ENCODE data around the gene IFT20.
"Not testable (repeated sequence)": the region's sequence is repeated elsewhere in the genome, so short reads cannot be mapped to it uniquely, and the experiment has no call there.

IFT20 gene

DNA sequence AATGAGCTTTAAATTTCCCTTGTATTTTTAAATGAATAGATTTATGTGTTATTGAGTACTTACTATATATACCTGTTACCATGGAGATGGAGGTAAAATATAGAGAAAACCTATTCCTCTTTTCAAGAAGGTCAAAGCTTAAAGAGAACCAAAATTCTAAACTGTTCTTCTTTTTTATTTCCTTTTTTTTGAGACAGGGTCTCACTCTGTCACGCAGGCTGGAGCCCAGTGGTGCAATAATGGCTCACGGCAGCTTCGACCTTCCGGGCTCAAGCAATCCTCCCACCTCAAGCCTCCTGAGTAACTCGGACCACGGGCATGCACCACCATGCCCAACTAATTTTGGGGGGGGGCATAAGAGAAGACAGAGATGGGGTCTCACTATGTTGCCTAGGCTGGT, 41.3 kb downstream of the IFT20 start:
- TF ChIP-seq, protein P1, sequence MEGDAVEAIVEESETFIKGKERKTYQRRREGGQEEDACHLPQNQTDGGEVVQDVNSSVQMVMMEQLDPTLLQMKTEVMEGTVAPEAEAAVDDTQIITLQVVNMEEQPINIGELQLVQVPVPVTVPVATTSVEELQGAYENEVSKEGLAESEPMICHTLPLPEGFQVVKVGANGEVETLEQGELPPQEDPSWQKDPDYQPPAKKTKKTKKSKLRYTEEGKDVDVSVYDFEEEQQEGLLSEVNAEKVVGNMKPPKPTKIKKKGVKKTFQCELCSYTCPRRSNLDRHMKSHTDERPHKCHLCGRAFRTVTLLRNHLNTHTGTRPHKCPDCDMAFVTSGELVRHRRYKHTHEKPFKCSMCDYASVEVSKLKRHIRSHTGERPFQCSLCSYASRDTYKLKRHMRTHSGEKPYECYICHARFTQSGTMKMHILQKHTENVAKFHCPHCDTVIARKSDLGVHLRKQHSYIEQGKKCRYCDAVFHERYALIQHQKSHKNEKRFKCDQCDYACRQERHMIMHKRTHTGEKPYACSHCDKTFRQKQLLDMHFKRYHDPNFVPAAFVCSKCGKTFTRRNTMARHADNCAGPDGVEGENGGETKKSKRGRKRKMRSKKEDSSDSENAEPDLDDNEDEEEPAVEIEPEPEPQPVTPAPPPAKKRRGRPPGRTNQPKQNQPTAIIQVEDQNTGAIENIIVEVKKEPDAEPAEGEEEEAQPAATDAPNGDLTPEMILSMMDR (IDR thresholded peaks at IDR 0.05; ENCODE audit: control insufficient read depth, insufficient read depth, low read depth, low read length, missing control alignments): no peak
- no peak for DNase-seq (ENCODE audit: low read depth)
- H3K4me3 ChIP-seq (ENCODE audit: control insufficient read depth, low read depth, low read length): no peak overlapping the region

- not testable (repeated sequence) for H3K4me3 ChIP-seq (ENCODE audit: control insufficient read depth, low read depth, low read length); DNase-seq (ENCODE audit: low read depth)
Observed at GRCh38 chr17:28292878-28293277, 42.4 kb downstream of the IFT20 start.

DNA sequence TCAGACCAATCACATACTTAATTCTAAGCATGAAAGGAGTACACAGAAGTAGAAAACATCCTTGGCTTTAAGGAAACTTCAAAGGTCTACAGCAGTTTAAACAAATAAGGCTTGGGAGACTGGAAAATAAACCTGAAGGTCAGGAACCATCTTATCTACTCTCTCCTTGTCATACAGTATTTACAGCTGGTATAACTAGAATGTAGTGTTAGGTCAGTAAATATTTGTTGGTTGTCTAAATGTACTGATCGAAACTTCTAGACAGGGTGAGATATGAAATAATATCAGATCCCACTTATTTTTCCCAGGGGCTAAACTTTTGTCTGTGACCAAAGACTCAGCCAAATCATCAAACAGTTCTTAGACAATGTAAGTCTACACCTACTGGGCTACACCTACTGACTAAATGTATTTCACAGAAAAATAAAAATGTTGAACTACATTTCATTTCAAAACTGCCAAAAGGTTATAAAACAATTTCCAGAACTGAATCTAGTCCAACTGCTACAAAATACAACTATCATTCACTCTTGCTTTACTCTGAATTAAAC, 43.4 kb downstream of the IFT20 start:
- TF ChIP-seq, protein P1 (IDR thresholded peaks at IDR 0.05; ENCODE audit: control insufficient read depth, insufficient read depth, low read depth, low read length, missing control alignments): no peak
- H3K4me3 ChIP-seq (ENCODE audit: control insufficient read depth, low read depth, low read length): no peak overlapping the region
- no peak for DNase-seq (ENCODE audit: low read depth)

GRCh38 chr17:28290703-28291102, 44.6 kb downstream of the IFT20 start:
- H3K4me3 ChIP-seq (ENCODE audit: control insufficient read depth, low read depth, low read length): no peak overlapping the region
- TF ChIP-seq, protein P1 (IDR thresholded peaks at IDR 0.05; ENCODE audit: control insufficient read depth, insufficient read depth, low read depth, low read length, missing control alignments): no peak
- no peak for DNase-seq (ENCODE audit: low read depth)

DNA sequence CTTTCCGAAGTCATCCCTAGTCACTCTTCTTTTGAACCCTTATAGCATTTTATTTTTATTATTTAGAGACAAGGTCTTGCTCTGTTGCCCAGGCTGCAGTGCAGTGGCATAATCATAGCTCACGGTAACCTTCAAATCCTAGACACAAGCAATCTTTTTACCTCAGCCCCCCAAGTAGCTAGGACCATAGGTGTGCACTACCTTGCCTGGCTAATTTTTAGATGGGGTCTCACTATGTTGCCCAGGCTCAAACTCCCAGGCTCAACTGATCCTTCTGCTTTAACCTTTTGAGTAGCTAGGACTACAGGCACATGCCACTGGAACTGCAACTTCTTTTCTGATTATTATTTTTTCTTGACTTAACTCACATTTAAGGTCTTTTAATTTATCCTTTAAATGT, 49.3 kb downstream of the IFT20 start:
- TF ChIP-seq, protein P1 (IDR thresholded peaks at IDR 0.05; ENCODE audit: control insufficient read depth, insufficient read depth, low read depth, low read length, missing control alignments): no peak
- no peak for DNase-seq (ENCODE audit: low read depth)
- no peak overlapping the region for H3K4me3 ChIP-seq (ENCODE audit: control insufficient read depth, low read depth, low read length)

DNA sequence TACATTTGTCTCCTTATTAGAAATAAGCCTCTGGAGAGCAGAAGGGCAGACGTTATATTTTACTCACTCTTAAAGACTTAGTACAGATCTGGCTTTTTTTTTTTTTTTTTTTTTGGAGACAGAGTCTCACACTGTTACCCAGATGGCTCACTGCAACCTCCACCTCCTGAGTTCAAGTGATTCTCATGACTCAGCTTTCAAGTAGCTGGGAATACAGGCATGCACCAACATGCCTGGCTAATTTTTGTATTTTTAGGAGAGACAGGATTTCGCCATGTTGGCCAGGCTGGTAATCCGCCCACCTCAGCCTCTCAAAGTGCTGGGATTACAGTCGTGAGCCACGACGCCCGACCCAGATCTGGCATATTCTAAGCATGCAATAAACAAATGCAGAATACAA, 52.7 kb downstream of the IFT20 start:
- TF ChIP-seq, protein P1 (IDR thresholded peaks at IDR 0.05; ENCODE audit: control insufficient read depth, insufficient read depth, low read depth, low read length, missing control alignments): no peak
- H3K4me3 ChIP-seq (ENCODE audit: control insufficient read depth, low read depth, low read length): no peak overlapping the region
- DNase-seq (ENCODE audit: low read depth): peak; percentile 66

- DNase-seq (ENCODE audit: low read depth): no peak
- H3K4me3 ChIP-seq (ENCODE audit: control insufficient read depth, low read depth, low read length): no peak overlapping the region
- TF ChIP-seq, protein P1 (IDR thresholded peaks at IDR 0.05; ENCODE audit: control insufficient read depth, insufficient read depth, low read depth, low read length, missing control alignments): no peak
Observed at GRCh38 chr17:28280826-28281225, 54.4 kb downstream of the IFT20 start.

All from AG09309 (cell line).